Measurements from ENCODE around the gene STAT6. TPM values are rescaled to one million over a fixed set of nuclear protein-coding genes. Genes with fewer than 3 reads are reported as not detected.

Gene STAT6
- total and polyA plus RNA-seq, 10 of the 15 experiments (the other 5 are each of a cell fraction or from before 2014, with no cell fraction given) = 14.2 to 176 (median 89.6) TPM

- intact Hi-C loops (cut with micrococcal nuclease; ENCODE audit: unreplicated experiment) (no loop called here), in situ Hi-C loops (cut with MboI) (no loop called here)
- Histone ChIP-seq H3K9ac (ENCODE audit: control insufficient read depth, insufficient read depth, low read length) (no peak within 1 kb of the TSS), H3K27ac (ENCODE audit: control insufficient read depth, insufficient read depth) (no peak within 1 kb of the TSS), H3K9me3 (replicated peaks; ENCODE audit: control insufficient read depth, insufficient read depth, low read length) (no peaks in the 10 kb centered on the region; the same call in 2 of the 3 replicates), H3K4me1 (ENCODE audit: control insufficient read depth, insufficient read depth, low read length) (peaks cover 15% of the 10 kb centered on the region), H4K20me1 (ENCODE audit: control insufficient read depth, insufficient read depth) (no peaks in the 10 kb centered on the region), H3K4me3 (no peak within 1 kb of the TSS), H3K27me3 (replicated peaks in 1 of 2; ENCODE audit: control insufficient read depth in 2 of 2, insufficient read depth in 2 of 2, low read length in 1 of 2) (no peaks in the 10 kb centered on the region; a peak in 1 of 4 replicates), H3K79me2 (ENCODE audit: control insufficient read depth, insufficient read depth, low read length) (no peaks in the 10 kb centered on the region), H3K36me3 (ENCODE audit: control insufficient read depth in 2 of 2, insufficient read depth in 2 of 2, low read length in 1 of 2) (no peaks in the 10 kb centered on the region), H3K4me2 (ENCODE audit: control insufficient read depth, insufficient read depth) (no peak within 1 kb of the TSS), H2AFZ (ENCODE audit: control insufficient read depth, low read depth, low read length) (no peak within 1 kb of the TSS)
- POLR2A ChIA-PET = no interaction called here
- ATAC-seq (no peak), DNase-seq (ENCODE audit: low read depth, low spot score) (no peak), FAIRE-seq (no peak)
- CTCF ChIA-PET = interaction anchor here (0.7 to 2.5 kb wide), 10 partner anchors 11 to 62 kb away, joined by 3 to 9 read pairs (median 3); partner anchors contain the start of gene STAT6
- SMC1A ChIA-PET (ENCODE audit: uncharacterized antibody, unreplicated experiment) = interaction anchor here (0.6 to 1.1 kb wide), 2 partner anchors 9 to 436 kb away, joined by 3 to 4 read pairs; no protein-coding TSS in a partner anchor
- no TSS peak for BruUV-seq (replicated peaks)
- 49% methylated on average over 2 of the region's 2 CpGs for WGBS (ENCODE audit: insufficient coverage, insufficient replicate concordance, low lambda C conversion rate, missing lambda C conversion rate)
- TF ChIP-seq RELA (IDR thresholded peaks at IDR 0.05; ENCODE audit: borderline replicate concordance, partially characterized antibody) (no peak), REST (IDR thresholded peaks at IDR 0.05; ENCODE audit: low read depth, low read length) (peak; percentile 73; the same call in 1 of the 2 replicates)
- RAD21 ChIA-PET (ENCODE audit: unreplicated experiment) = interaction anchor here (1.2 kb wide), 1 partner anchor 41 kb away, joined by 3 read pairs; no protein-coding TSS in a partner anchor
Observed at GRCh38 chr12:57049890-57050289, 61.3 kb downstream of the STAT6 start, which contains the start of gene MYO1A. TSS of gene MYO1A (minus strand) at chr12:57050129. CDS start at chr12:57048323, 1,806 bp downstream.

GRCh38 chr12:57049119-57049446 lies 62.1 kb downstream of the STAT6 start:
- Histone ChIP-seq H3K4me3 (no peak overlapping the region), H4K20me1 (ENCODE audit: control insufficient read depth, insufficient read depth) (no peaks in the 10 kb centered on the region), H3K27me3 (replicated peaks in 1 of 2; ENCODE audit: control insufficient read depth in 2 of 2, insufficient read depth in 2 of 2, low read length in 1 of 2) (no peaks in the 10 kb centered on the region; a peak in 1 of 4 replicates), H3K9ac (ENCODE audit: control insufficient read depth, insufficient read depth, low read length) (no peak overlapping the region), H3K27ac (ENCODE audit: control insufficient read depth, insufficient read depth) (no peak overlapping the region), H3K4me2 (ENCODE audit: control insufficient read depth, insufficient read depth) (no peak overlapping the region), H2AFZ (ENCODE audit: control insufficient read depth, low read depth, low read length) (no peak overlapping the region), H3K79me2 (ENCODE audit: control insufficient read depth, insufficient read depth, low read length) (no peaks in the 10 kb centered on the region), H3K36me3 (ENCODE audit: control insufficient read depth in 2 of 2, insufficient read depth in 2 of 2, low read length in 1 of 2) (no peaks in the 10 kb centered on the region), H3K4me1 (ENCODE audit: control insufficient read depth, insufficient read depth, low read length) (peaks cover 15% of the 10 kb centered on the region), H3K9me3 (replicated peaks; ENCODE audit: control insufficient read depth, insufficient read depth, low read length) (no peaks in the 10 kb centered on the region; the same call in 2 of the 3 replicates)
- in situ Hi-C loops (cut with MboI) (no loop called here), intact Hi-C loops (cut with micrococcal nuclease; ENCODE audit: unreplicated experiment) (no loop called here)
- DNase-seq (ENCODE audit: low read depth, low spot score) (no peak), ATAC-seq (no peak), FAIRE-seq (no peak)
- no TSS peak for BruUV-seq (replicated peaks)
- 95% methylated on average over 4 of the region's 4 CpGs for WGBS (ENCODE audit: insufficient coverage, insufficient replicate concordance, low lambda C conversion rate, missing lambda C conversion rate)
- POLR2A ChIA-PET = no interaction called here
- CTCF ChIA-PET = interaction anchor here (1.4 to 2.5 kb wide), 2 partner anchors 11 to 24 kb away, joined by 3 to 9 read pairs; no protein-coding TSS in a partner anchor
- RAD21 ChIA-PET (ENCODE audit: unreplicated experiment) = interaction anchor here (1.2 kb wide), 1 partner anchor 40 kb away, joined by 3 read pairs; no protein-coding TSS in a partner anchor
- SMC1A ChIA-PET (ENCODE audit: uncharacterized antibody, unreplicated experiment) = interaction anchor here (0.6 kb wide), 2 partner anchors 45 to 437 kb away, joined by 3 to 4 read pairs; no protein-coding TSS in a partner anchor
- no peak for TF ChIP-seq FOXK2 (IDR thresholded peaks at IDR 0.05)
- TF ChIP-seq ZNF687 (IDR thresholded peaks at IDR 0.05) = no peak
- no peak for TF ChIP-seq RCOR1 (conservative IDR thresholded peaks at IDR 0.05; ENCODE audit: low read depth, low read length)
- TF ChIP-seq KDM1A (IDR thresholded peaks at IDR 0.05; ENCODE audit: borderline replicate concordance) = no peak
